ENCODE results near the gene RSRC1. TPM values are rescaled to one million over a fixed set of nuclear protein-coding genes. Genes with fewer than 3 reads are reported as not detected.

RSRC1 gene
- total RNA-seq, 5 donors from 2014 or later (not counting 1 experiment from before 2014, with no cell fraction given) = 29.9 to 35.0 (median 31.1) TPM

GRCh38 chr3:158181096-158181495, 71.2 kb downstream of the RSRC1 start:
- Mint-ChIP-seq H3K4me1 (peaks cover 4 to 19% (median 8%) of the 10 kb centered on the region in 3 donors), H3K4me3 (no peak overlapping the region), H3K9me3 (peaks cover 2 to 9% (median 6%) of the 10 kb centered on the region in 3 donors), H3K27ac (no peak overlapping the region), H3K36me3 (peaks cover 25% of the 10 kb centered on the region), H3K27me3 (no peaks in the 10 kb centered on the region)
- no peak for DNase-seq
- no peak for ATAC-seq (replicated peaks in 1 of 4)
- CTCF ChIA-PET = interaction anchor here in 1 of 2 donors (0.6 kb wide), 1 partner anchor 63 kb away, joined by 3 read pairs; no protein-coding TSS in a partner anchor
- no peaks in the 10 kb centered on the region for H3K27me3 ChIP-seq (replicated peaks in 1 of 2; ENCODE audit: control insufficient read depth in 2 of 2, extremely low read depth in 1 of 2, insufficient read depth in 2 of 2, low read length in 1 of 2)
- no peaks in the 10 kb centered on the region for H3K4me1 ChIP-seq (ENCODE audit: control insufficient read depth in 1 of 2, extremely low read depth in 1 of 2, insufficient read depth in 2 of 2, low read length in 2 of 2)
- no CpG with 5 or more reads among the region's 1 CpG for WGBS (ENCODE audit: insufficient coverage)
- no peak overlapping the region for H3K4me3 ChIP-seq (ENCODE audit: control insufficient read depth in 1 of 2, extremely low read depth in 1 of 2, low read length in 1 of 2)
- H3K27ac ChIP-seq (ENCODE audit: low read length) = no peak overlapping the region
- H3K9me3 ChIP-seq = no peaks in the 10 kb centered on the region
- no peaks in the 10 kb centered on the region for H3K36me3 ChIP-seq (ENCODE audit: control insufficient read depth in 2 of 2, extremely low read depth in 1 of 2, insufficient read depth in 1 of 2, low read length in 1 of 2)
- POLR2A ChIA-PET = no interaction called here

GRCh38 chr3:158185711-158186110, 75.8 kb downstream of the RSRC1 start:
- Histone ChIP-seq H3K36me3 (ENCODE audit: control insufficient read depth in 2 of 2, extremely low read depth in 1 of 2, insufficient read depth in 1 of 2, low read length in 1 of 2) (no peaks in the 10 kb centered on the region), H3K27ac (ENCODE audit: low read length) (no peak overlapping the region), H3K4me3 (ENCODE audit: control insufficient read depth in 1 of 2, extremely low read depth in 1 of 2, low read length in 1 of 2) (no peak overlapping the region), H3K4me1 (ENCODE audit: control insufficient read depth in 1 of 2, extremely low read depth in 1 of 2, insufficient read depth in 2 of 2, low read length in 2 of 2) (no peaks in the 10 kb centered on the region), H3K9me3 (no peaks in the 10 kb centered on the region), H3K27me3 (replicated peaks in 1 of 2; ENCODE audit: control insufficient read depth in 2 of 2, extremely low read depth in 1 of 2, insufficient read depth in 2 of 2, low read length in 1 of 2) (no peaks in the 10 kb centered on the region)
- Mint-ChIP-seq H3K27ac (no peak overlapping the region), H3K36me3 (peaks cover 18% of the 10 kb centered on the region), H3K4me3 (no peak overlapping the region), H3K27me3 (no peaks in the 10 kb centered on the region), H3K4me1 (peaks cover 4 to 31% (median 16%) of the 10 kb centered on the region in 3 donors), H3K9me3 (peaks cover 0 to 2% (median 0%) of the 10 kb centered on the region in 3 donors)
- no peak for DNase-seq
- POLR2A ChIA-PET = no interaction called here
- WGBS (ENCODE audit: insufficient coverage) = no CpG with 5 or more reads among the region's 1 CpG
- no peak for ATAC-seq (replicated peaks in 1 of 4)
- CTCF ChIA-PET = no interaction called here

- Histone ChIP-seq H3K27me3 (replicated peaks in 1 of 2; ENCODE audit: control insufficient read depth in 2 of 2, extremely low read depth in 1 of 2, insufficient read depth in 2 of 2, low read length in 1 of 2) (no peaks in the 10 kb centered on the region), H3K27ac (ENCODE audit: low read length) (no peak overlapping the region), H3K36me3 (ENCODE audit: control insufficient read depth in 2 of 2, extremely low read depth in 1 of 2, insufficient read depth in 1 of 2, low read length in 1 of 2) (peaks cover 2 to 6% of the 10 kb centered on the region in 2 donors), H3K4me3 (ENCODE audit: control insufficient read depth in 1 of 2, extremely low read depth in 1 of 2, low read length in 1 of 2) (no peak overlapping the region), H3K9me3 (peaks cover 6% of the 10 kb centered on the region), H3K4me1 (ENCODE audit: control insufficient read depth in 1 of 2, extremely low read depth in 1 of 2, insufficient read depth in 2 of 2, low read length in 2 of 2) (no peaks in the 10 kb centered on the region)
- Mint-ChIP-seq H3K27me3 (no peaks in the 10 kb centered on the region), H3K27ac (no peak overlapping the region), H3K4me3 (no peak overlapping the region), H3K36me3 (peaks cover 83% of the 10 kb centered on the region), H3K4me1 (peaks cover under 1 to 11% (median 3%) of the 10 kb centered on the region in 3 donors), H3K9me3 (peaks cover 22 to 49% (median 31%) of the 10 kb centered on the region in 3 donors)
- ATAC-seq (replicated peaks in 1 of 4) = no peak
- ChIA-PET POLR2A (no interaction called here), CTCF (no interaction called here)
- no peak for DNase-seq
Observed at GRCh38 chr3:158200955-158201354, 91.1 kb downstream of the RSRC1 start.

GRCh38 chr3:158205324-158205723, 95.4 kb downstream of the RSRC1 start:
- Histone ChIP-seq H3K9me3 (peaks cover 2% of the 10 kb centered on the region), H3K4me3 (ENCODE audit: control insufficient read depth in 1 of 2, extremely low read depth in 1 of 2, low read length in 1 of 2) (no peak overlapping the region), H3K36me3 (ENCODE audit: control insufficient read depth in 2 of 2, extremely low read depth in 1 of 2, insufficient read depth in 1 of 2, low read length in 1 of 2) (peaks cover 2 to 6% of the 10 kb centered on the region in 2 donors), H3K27me3 (replicated peaks in 1 of 2; ENCODE audit: control insufficient read depth in 2 of 2, extremely low read depth in 1 of 2, insufficient read depth in 2 of 2, low read length in 1 of 2) (no peaks in the 10 kb centered on the region), H3K4me1 (ENCODE audit: control insufficient read depth in 1 of 2, extremely low read depth in 1 of 2, insufficient read depth in 2 of 2, low read length in 2 of 2) (no peaks in the 10 kb centered on the region), H3K27ac (ENCODE audit: low read length) (no peak overlapping the region)
- ATAC-seq (replicated peaks in 1 of 4) (no peak), DNase-seq (no peak)
- ChIA-PET CTCF (no interaction called here), POLR2A (no interaction called here)
- Mint-ChIP-seq H3K9me3 (peaks cover 10 to 20% (median 14%) of the 10 kb centered on the region in 3 donors), H3K27ac (no peak overlapping the region), H3K36me3 (peaks cover 73% of the 10 kb centered on the region), H3K4me3 (no peak overlapping the region), H3K27me3 (no peaks in the 10 kb centered on the region), H3K4me1 (peaks cover 3 to 11% (median 5%) of the 10 kb centered on the region in 3 donors)
- WGBS (ENCODE audit: insufficient coverage) = 100% methylated on average over 1 of the region's 2 CpGs

GRCh38 chr3:158205994-158206393, 96.1 kb downstream of the RSRC1 start:
- H3K27ac Mint-ChIP-seq = no peak overlapping the region
- no peaks in the 10 kb centered on the region for H3K9me3 ChIP-seq
- ATAC-seq (replicated peaks in 1 of 4) = no peak
- peaks cover 2 to 6% of the 10 kb centered on the region in 2 donors for H3K36me3 ChIP-seq (ENCODE audit: control insufficient read depth in 2 of 2, extremely low read depth in 1 of 2, insufficient read depth in 1 of 2, low read length in 1 of 2)
- H3K9me3 Mint-ChIP-seq = peaks cover 7 to 13% (median 10%) of the 10 kb centered on the region in 3 donors
- H3K4me1 ChIP-seq (ENCODE audit: control insufficient read depth in 1 of 2, extremely low read depth in 1 of 2, insufficient read depth in 2 of 2, low read length in 2 of 2) = no peaks in the 10 kb centered on the region
- no peak overlapping the region for H3K4me3 ChIP-seq (ENCODE audit: control insufficient read depth in 1 of 2, extremely low read depth in 1 of 2, low read length in 1 of 2)
- WGBS (ENCODE audit: insufficient coverage) = no CpG with 5 or more reads among the region's 2 CpGs
- H3K4me3 Mint-ChIP-seq = no peak overlapping the region
- H3K36me3 Mint-ChIP-seq = peaks cover 73% of the 10 kb centered on the region
- no peaks in the 10 kb centered on the region for H3K27me3 ChIP-seq (replicated peaks in 1 of 2; ENCODE audit: control insufficient read depth in 2 of 2, extremely low read depth in 1 of 2, insufficient read depth in 2 of 2, low read length in 1 of 2)
- peaks cover 3 to 11% (median 5%) of the 10 kb centered on the region in 3 donors for H3K4me1 Mint-ChIP-seq
- CTCF ChIA-PET = no interaction called here
- POLR2A ChIA-PET = no interaction called here
- DNase-seq = no peak
- no peaks in the 10 kb centered on the region for H3K27me3 Mint-ChIP-seq
- no peak overlapping the region for H3K27ac ChIP-seq (ENCODE audit: low read length)

- Mint-ChIP-seq H3K27ac (no peak overlapping the region), H3K36me3 (peaks cover 65% of the 10 kb centered on the region), H3K4me3 (no peak overlapping the region), H3K4me1 (peaks cover 3 to 5% (median 5%) of the 10 kb centered on the region in 3 donors), H3K27me3 (no peaks in the 10 kb centered on the region), H3K9me3 (peaks cover 0 to 9% (median 0%) of the 10 kb centered on the region in 3 donors)
- WGBS (ENCODE audit: insufficient coverage) = 92% methylated on average over 2 of the region's 4 CpGs
- Histone ChIP-seq H3K27me3 (replicated peaks in 1 of 2; ENCODE audit: control insufficient read depth in 2 of 2, extremely low read depth in 1 of 2, insufficient read depth in 2 of 2, low read length in 1 of 2) (no peaks in the 10 kb centered on the region), H3K27ac (ENCODE audit: low read length) (no peak overlapping the region), H3K36me3 (ENCODE audit: control insufficient read depth in 2 of 2, extremely low read depth in 1 of 2, insufficient read depth in 1 of 2, low read length in 1 of 2) (no peaks in the 10 kb centered on the region), H3K4me3 (ENCODE audit: control insufficient read depth in 1 of 2, extremely low read depth in 1 of 2, low read length in 1 of 2) (no peak overlapping the region), H3K9me3 (no peaks in the 10 kb centered on the region), H3K4me1 (ENCODE audit: control insufficient read depth in 1 of 2, extremely low read depth in 1 of 2, insufficient read depth in 2 of 2, low read length in 2 of 2) (no peaks in the 10 kb centered on the region)
- ChIA-PET CTCF (interaction anchor here (0.5 to 0.6 kb wide), 2 partner anchors 18 to 352 kb away, joined by 3 to 4 read pairs; no protein-coding TSS in a partner anchor), POLR2A (no interaction called here)
- no peak for DNase-seq
- no peak for ATAC-seq (replicated peaks in 1 of 4)
Observed at GRCh38 chr3:158210067-158210466, 100.2 kb downstream of the RSRC1 start.

GRCh38 chr3:158213461-158213860, 103.6 kb downstream of the RSRC1 start:
- CTCF ChIA-PET = no interaction called here

More at GRCh38 chr3:158213461-158213860, 103.6 kb downstream of the RSRC1 start:
- POLR2A ChIA-PET = no interaction called here
- Mint-ChIP-seq H3K27ac (no peak overlapping the region), H3K4me1 (peaks cover 0 to 8% (median 3%) of the 10 kb centered on the region in 3 donors), H3K27me3 (no peaks in the 10 kb centered on the region), H3K4me3 (no peak overlapping the region), H3K9me3 (peaks cover 0 to 9% (median 4%) of the 10 kb centered on the region in 3 donors), H3K36me3 (peaks cover 55% of the 10 kb centered on the region)
- Histone ChIP-seq H3K36me3 (ENCODE audit: control insufficient read depth in 2 of 2, extremely low read depth in 1 of 2, insufficient read depth in 1 of 2, low read length in 1 of 2) (peaks cover 0 to 4% of the 10 kb centered on the region in 2 donors), H3K27ac (ENCODE audit: low read length) (no peak overlapping the region), H3K27me3 (replicated peaks in 1 of 2; ENCODE audit: control insufficient read depth in 2 of 2, extremely low read depth in 1 of 2, insufficient read depth in 2 of 2, low read length in 1 of 2) (no peaks in the 10 kb centered on the region), H3K4me1 (ENCODE audit: control insufficient read depth in 1 of 2, extremely low read depth in 1 of 2, insufficient read depth in 2 of 2, low read length in 2 of 2) (no peaks in the 10 kb centered on the region), H3K4me3 (ENCODE audit: control insufficient read depth in 1 of 2, extremely low read depth in 1 of 2, low read length in 1 of 2) (no peak overlapping the region), H3K9me3 (no peaks in the 10 kb centered on the region)
- DNase-seq = no peak
- ATAC-seq (replicated peaks in 1 of 4) = no peak

Measured in T-cell (primary cell).